AG09319 (cell line): ENCODE results near the gene ATP5MC2.
"Not testable (repeated sequence)": the region's sequence is repeated elsewhere in the genome, so short reads cannot be mapped to it uniquely, and the experiment has no call there.

Experiments
- DNase-seq: peaks from one replicate; pipeline ENCODE4 v3.0.0-alpha.2; 2010; ENCODE audit warnings: low read depth; ENCODE audit errors: extremely low read depth
- CTCF ChIP-seq: IDR thresholded peaks from 2 replicates; pipeline ENCODE4 v1.5.1; 2011; ENCODE audit warnings: low read depth, mild to moderate bottlenecking, inconsistent platforms, low read length, moderate library complexity

Gene ATP5MC2

GRCh38 chr12:53651737-53652136 is 24.1 kb downstream of the ATP5MC2 start:
- TF ChIP-seq CTCF, result no peak
- DNase-seq, result no peak

GRCh38 chr12:53646300-53646699 is 29.6 kb downstream of the ATP5MC2 start:
- DNase-seq, result not testable (repeated sequence)

- DNase-seq, result no peak
- no peak for TF ChIP-seq CTCF
These were observed 30.7 kb downstream of the ATP5MC2 start for GRCh38 chr12:53645165-53645564.

- DNase-seq, result no peak
- TF ChIP-seq CTCF, result no peak
These were observed 31.8 kb downstream of the ATP5MC2 start for GRCh38 chr12:53644133-53644532.

GRCh38 chr12:53643232-53643979 is 32.5 kb downstream of the ATP5MC2 start:
- DNase-seq, result no peak
- no peak for TF ChIP-seq CTCF

GRCh38 chr12:53638057-53638456 is 37.8 kb downstream of the ATP5MC2 start:
- DNase-seq, result no peak
- TF ChIP-seq CTCF, result no peak

GRCh38 chr12:53636641-53637040 is 39.2 kb downstream of the ATP5MC2 start:
- DNase-seq, result no peak
- no peak for TF ChIP-seq CTCF

- not testable (repeated sequence) for DNase-seq
These were observed 40.2 kb downstream of the ATP5MC2 start for GRCh38 chr12:53635708-53636107.
